ENCODE data around the gene CHRM2.

The CHRM2 gene

DNA sequence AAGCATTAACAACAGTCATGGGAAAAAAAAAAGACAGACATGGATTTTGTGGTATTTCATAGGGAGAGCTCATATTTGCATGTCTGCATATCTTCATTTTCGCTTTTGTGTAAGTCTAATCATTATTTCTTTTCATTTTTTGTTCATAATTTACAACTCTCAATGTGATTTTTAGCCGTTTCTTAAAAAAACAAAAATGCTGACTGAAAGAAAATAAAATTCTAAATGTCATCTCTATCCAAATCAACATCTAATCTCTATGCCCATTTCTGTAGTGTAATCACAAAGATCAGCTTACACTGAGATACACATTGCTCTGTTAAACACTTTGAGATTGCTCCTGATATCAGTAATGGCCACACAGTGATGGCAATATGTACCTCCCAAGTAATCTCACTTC, 29.2 kb downstream of the CHRM2 start:
- DNase-seq = no peak

DNA sequence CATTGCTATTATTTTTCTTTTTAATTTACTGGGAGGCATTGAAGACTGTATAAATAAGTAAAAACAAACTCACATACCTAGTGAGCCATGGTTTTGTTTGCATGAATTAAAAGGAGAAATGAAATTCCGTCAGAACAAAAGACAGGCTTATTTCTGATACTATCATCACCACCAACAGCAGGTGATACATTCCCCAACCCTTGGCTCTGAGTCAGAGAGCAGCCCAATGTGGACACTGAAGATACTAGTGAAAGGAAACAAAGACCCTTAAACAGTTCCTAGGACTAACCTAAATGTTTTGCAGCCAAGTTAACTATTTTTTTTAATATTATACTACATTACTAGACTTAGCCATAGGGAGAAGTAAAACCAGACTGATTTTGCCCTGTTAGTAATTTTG, 31.6 kb downstream of the CHRM2 start:
- DNase-seq = no peak

GRCh38 chr7:136910771-136911170, 42.3 kb downstream of the CHRM2 start:
- DNase-seq = no peak

GRCh38 chr7:136911344-136911743, 42.9 kb downstream of the CHRM2 start:
- no peak for DNase-seq

DNA sequence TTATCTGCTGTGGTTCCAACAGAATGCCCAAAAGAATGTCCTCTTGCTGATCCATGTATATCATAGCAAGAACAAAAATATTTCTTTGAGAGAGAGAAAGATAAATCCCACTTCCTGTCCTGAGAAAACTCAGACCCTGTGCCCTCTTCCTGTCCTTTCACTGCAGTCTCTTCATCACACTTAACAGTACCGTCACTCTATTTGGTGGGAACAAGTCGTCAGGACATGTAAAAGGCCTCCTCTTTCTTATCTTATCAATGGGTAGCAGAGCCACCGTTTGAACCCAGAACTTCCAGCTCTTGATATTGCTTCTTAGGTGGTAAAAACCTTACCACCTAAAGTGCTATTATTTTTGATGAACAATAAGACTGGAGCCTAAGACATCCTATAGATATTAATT, 43.9 kb downstream of the CHRM2 start:
- DNase-seq = no peak

DNA sequence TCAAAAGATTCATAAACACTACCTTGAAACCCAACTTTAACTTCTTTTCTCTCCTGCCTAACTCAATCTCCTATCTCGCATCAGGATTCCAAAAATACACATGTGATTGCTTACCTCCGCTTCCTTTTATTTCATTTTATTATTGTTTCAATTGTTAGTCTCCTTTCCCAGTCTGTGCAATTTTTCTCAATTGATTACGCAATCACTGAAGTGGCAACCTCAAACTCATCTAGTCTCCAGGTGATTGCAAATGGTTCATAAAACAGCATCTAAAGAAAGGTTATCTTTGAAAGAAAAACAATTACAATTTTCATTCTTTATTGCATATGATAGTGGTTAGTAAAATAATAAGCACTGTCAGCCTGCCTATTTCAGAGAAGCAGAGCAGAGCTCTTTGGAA, 45.6 kb downstream of the CHRM2 start:
- no peak for DNase-seq

DNA sequence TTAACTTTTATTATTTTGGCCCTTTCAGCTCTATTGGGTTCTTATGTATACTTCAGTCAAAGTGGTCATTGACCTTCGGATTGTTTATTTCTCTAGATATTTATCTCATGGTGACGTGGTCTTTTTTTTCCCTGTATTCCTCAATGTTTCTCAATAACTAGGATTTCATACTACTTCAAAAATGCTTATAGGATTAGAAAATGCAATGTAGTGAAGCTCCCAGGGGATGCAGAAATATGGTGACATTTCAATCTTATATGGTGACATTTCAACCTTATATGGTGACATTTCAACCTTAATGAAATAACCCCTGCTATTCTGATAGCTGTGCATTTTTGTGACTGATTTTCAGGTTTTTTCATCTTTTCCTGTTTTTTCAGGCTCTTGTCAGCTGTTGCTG, 51.4 kb downstream of the CHRM2 start:
- no peak for DNase-seq

DNA sequence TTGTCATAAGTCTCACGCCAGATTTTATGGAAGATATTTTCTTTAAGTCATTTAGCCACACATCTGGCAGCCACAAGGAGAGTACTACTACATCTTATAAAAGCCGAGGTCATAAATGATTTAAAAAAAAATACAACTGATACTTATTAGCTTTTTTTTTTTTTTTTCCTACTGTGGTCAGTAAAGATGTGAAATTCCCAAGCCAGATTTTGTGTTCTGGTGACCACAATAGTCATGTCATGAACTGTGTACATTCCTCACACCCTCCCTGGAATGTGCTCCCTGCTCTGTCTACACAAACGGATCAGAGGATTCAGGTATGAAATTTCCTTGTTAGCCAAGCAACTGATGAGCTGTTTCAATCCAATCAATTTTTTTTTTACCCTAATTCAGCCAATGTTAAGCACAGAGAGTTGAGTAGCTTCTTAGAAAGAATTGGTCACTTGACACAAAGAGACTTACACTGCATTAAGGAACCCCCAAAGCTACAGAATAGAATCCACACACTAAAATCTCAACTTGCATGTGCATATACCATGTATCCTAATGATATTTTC, 54.7 kb downstream of the CHRM2 start:
- DNase-seq = no peak

GRCh38 chr7:136925044-136925443, 56.6 kb downstream of the CHRM2 start:
- DNase-seq = no peak

GRCh38 chr7:136925556-136925955, 57.1 kb downstream of the CHRM2 start:
- no peak for DNase-seq

DNA sequence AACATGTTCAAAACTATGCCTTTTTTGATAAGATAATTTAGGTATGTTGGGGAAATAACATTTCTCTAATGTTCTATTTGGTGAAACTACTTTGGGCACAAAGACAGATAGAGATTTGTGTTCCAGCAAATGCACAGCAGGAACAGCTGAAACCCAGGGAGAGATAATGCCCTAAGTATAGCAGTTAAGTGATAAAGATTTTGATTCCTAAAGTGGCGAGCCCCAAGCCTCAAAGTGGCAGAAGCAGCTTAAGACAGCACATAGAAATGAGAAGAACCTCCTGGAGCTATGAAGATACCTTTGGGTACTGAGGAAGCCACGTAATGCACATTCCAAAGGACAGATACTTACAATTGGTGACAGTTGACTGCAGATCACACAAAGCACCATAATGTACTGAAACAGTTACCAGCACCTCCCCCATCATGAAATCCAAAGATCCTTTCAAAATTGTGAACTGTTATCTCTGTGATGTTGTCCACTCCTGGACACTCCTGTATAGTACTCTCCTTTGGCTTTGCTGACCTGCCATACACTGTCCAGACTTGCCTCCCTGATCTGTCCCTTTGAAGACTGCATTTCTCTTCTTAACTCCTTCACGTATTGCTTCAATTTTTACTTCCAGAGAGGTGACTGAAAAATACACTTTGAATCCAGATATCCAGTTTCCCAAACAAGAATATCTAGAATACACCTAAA, 62.9 kb downstream of the CHRM2 start:
- no peak for DNase-seq

- DNase-seq = no peak
Measured at GRCh38 chr7:136937436-136937835, 69.0 kb downstream of the CHRM2 start.

DNA sequence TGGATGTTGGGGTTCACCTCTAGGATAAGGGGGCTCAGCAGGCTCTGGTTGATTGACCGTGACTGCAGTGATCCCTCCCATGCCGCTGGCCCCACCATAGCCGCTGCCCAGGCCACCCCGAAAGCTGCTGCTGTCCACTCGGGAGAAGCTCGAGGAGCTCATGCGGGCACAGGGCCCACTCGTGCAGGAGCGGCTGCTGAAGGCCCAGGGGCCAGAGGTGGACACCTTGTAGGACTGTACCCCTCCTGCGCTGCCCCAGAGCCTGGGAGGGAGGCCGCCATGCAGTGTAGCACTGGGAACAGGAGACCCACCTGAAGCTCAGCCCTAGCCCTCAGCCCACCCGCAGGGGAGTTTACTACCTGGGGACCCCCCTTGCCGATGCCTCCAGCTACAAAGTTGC, 70.0 kb downstream of the CHRM2 start:
- DNase-seq = no peak

DNA sequence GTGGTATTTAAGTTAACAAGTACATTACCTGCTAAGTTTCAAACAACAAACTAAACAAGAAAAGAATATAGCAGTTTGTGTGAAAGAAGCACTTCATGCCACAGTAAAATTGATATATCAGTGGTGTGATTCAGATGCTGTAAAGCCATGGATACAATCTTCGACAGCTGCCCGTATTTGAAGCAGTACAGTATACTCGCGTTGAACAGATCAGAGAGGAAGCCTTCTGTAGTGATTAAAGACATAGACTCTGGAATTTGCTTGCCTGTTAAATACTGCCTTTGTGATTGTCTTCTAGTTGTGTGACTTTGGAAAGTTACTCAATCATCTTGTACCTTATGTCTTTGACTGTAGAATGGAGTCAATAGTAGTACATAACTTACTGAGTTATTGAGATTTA, 71.7 kb downstream of the CHRM2 start:
- DNase-seq = no peak

DNA sequence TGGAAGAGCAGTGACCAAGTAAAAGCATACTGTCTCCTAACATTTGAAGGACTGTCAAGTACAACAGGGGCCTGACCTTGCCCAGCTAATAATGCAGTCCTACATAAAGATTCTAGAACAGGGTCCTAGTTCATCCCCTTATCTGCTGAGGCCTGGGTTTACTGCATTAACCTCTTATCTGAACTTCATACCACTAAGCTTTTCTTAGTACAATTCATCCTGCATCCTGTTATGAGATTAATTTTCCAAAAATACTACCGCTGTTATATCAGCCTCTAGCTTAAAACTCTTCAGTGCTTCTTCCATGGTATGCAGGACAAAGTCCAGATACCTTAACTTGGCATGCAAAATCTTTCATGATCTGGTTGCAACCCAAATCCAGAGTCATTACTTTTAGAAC, 72.5 kb downstream of the CHRM2 start:
- DNase-seq = no peak

- DNase-seq = no peak
Measured at GRCh38 chr7:136941816-136942215, 73.4 kb downstream of the CHRM2 start.

DNA sequence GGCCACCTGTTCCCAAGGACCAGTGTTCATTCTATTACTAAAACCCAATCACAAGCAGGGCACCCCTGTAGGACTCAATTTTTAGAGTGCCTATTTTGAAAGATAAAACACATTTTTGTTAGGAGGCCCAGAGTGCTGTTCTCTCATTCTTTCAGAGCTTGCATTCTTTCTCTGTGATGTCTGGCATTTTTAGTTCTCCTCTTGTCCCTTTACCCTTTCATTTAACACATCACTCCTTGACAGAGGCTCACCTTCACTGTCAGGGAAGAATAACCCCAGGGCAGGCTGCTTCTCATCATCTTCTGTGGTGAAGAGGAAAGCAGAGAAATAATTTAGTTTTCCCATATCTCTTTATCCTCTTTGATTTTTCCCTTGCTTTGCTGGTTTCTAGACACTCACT, 73.9 kb downstream of the CHRM2 start:
- no peak for DNase-seq

GRCh38 chr7:136942994-136943393, 74.5 kb downstream of the CHRM2 start:
- no peak for DNase-seq

DNA sequence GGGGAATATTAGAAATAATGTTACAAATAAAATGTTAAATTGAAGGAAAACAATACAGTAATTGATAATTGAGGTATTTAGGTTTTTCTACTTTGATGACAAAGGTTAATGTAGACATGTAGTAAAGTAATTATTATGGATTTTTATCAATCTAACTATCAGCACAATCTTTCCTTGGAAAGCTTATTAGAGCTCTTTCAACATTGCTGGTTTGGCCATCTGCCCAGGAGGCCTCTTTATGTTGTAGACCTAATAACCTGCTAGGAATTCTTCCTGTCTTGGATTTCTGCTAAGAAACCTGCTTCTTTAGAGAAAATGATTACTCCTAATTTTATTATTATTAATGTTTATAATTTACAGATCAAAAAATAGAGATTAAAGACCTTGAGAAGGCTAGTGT, 78.9 kb downstream of the CHRM2 start:
- DNase-seq = no peak

DNA sequence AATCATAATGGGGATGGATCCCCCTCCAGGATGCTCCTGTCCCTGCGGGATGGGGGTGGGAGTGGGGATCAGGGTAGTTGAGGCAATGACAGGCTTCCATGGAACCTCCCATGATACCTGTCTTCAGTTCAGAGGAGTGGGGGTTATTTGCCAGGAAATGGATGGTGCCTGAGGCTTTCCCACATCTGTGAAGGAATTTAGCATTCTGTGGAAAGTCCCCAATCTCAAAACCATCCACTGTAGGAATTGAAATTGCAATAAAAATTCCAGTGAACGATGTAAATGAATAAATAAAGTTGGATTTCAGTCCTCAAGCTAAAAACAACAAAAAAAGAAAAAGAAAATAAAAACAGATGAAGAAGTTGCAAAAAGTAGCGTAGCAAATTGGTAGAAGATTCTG, 81.9 kb downstream of the CHRM2 start:
- no peak for DNase-seq

- DNase-seq = no peak
Measured at GRCh38 chr7:136953386-136953785, 84.9 kb downstream of the CHRM2 start.

- DNase-seq = no peak
Measured at GRCh38 chr7:136956232-136956631, 87.8 kb downstream of the CHRM2 start.

DNA sequence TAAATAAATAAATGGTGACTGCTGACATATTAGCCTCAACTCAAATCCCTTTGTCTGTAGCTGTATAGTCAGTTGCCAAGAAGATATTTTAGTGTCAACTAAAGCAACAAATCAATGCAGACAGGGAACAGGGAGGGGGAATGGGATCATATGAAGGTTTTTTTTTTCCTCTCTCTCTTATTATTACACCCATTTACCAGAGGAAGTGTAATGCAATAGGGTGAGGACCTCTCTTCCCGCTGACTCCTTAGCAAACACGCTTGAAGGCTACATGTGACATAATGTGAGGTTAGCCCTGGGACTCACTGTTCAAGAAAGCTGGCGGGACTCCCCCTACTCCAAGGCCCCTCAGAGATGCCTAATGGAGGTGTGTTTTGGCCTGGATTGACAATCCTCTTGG, 88.2 kb downstream of the CHRM2 start:
- DNase-seq = no peak

DNA sequence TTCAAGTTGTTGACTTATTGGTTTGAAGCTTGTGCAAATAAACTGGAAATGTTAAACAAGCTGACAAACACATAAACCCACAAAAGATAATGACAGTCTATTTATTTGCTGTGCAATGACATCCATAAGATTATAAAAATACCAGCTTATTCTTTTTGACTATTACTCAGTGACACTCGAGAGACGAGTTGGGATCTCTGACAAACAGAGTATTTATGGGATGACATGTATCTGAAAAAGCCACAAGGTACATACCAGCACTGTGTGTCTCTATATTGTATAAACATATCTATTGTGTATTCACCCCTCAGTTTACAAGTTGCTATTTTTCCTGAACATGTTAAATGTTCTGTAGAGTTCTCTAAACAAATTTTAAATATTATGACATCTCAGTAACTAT, 88.9 kb downstream of the CHRM2 start:
- no peak for DNase-seq

DNA sequence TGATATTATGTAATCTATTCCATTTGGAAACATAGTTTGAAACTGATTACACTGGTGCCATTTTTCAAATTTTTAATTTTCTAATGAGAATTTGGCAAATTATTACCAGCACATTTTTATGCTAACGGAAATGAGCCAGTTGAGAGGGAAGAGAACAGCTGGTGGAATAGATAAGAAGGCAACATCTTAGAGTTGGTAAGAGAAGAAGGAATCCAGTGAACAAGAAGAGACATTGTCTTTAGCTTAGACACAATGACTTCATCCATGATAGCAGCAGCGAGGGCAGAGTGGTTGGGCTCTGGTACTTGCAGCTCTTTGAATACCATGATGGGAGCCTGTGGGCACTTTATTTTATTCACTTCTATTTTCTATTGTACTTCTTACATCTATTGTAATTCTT, 89.6 kb downstream of the CHRM2 start:
- no peak for DNase-seq
